ENCODE data around the gene GPR137C.
"Not testable (repeated sequence)": the region's sequence is repeated elsewhere in the genome, so short reads cannot be mapped to it uniquely, and the experiment has no call there.

Gene GPR137C

DNA sequence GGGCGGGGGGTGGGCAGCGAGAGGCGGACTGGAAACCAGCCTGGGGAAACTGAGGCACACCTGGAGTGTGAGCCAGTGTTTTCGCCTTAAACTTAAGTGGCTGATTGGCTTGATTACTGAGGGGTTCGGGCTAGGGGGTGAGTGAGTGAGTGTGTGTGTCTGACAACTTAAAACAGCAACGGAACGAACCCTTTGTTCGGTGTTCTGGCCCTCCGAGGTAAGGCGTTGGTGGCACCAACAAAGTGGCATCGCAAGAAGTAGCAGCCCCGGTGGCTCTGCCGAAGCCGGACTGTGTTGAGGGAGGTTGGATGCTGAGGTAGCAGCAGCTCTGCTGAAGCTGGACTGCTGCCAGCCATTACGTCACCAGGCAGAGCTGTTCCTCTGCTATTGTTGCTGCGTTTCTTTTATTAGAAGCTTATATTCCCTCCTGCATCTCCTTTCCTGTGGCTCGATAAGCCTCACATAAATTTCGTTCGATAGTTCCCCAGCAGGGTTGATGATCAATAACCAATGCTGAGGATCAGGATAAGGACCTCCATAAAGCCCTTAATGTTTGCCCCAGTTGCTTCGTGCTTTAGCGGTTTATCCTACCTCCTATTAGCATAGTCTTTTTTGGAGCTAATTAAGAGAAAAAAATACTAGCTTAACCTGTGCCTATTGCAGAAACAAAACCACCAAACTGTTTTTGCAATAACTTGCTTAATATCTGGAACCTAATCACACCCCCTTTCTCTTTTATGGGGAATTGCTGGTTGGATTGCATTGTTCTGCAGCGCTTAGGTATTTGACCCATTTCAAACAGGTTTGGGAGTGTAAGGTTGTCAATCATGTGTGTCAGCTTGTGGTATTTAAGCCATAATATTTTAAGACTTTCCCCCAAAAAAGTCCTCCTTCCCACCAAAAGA is 1.3 kb downstream of the GPR137C start:
- H3K4me3 ChIP-seq, result peak overlapping the region; percentile 53 to 81 (median 70)
- H3K27ac ChIP-seq, result peak overlapping the region in 9 of 21 experiments; percentile 2 to 82 (median 65)

DNA sequence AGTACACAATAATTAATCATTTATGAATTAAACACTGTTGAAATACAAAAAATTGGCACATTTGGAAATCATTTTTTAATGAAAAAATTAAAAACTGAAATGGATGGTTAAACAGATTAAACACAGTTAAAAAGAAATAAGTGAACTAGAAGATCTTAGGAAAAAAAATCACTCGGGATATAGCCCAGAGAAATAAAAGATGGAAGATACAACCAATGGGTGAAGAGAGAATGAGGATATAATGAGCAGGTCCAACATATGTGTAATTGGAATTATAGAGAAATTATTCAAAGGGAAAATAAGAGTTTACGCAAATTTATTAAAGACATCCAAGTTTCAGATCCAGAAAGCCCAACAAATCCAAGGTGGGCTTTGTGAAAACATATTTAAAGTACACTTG is 6.1 kb downstream of the GPR137C start:
- Histone ChIP-seq H3K4me3 (no peak overlapping the region), H3K27ac (no peak overlapping the region)

DNA sequence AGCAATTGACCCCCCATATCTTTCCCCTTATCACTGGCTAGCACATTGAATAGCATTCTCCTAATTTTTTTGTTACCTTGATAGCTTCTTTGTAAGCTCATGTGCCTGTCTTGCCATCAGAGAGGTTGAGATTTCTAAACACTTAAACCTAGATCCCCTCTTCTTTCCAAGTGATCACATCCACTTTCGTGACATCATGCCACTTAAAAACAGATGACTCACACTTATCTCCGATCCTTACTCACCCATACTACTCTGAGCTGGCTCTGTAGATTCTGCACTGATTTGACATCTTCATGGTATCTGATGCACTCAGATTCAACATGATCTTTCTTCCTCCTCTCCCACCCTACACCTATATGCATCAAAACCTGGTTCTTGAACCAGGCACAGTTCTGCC is 10.5 kb downstream of the GPR137C start:
- no peak overlapping the region for H3K4me3 ChIP-seq
- no peak overlapping the region for H3K27ac ChIP-seq

DNA sequence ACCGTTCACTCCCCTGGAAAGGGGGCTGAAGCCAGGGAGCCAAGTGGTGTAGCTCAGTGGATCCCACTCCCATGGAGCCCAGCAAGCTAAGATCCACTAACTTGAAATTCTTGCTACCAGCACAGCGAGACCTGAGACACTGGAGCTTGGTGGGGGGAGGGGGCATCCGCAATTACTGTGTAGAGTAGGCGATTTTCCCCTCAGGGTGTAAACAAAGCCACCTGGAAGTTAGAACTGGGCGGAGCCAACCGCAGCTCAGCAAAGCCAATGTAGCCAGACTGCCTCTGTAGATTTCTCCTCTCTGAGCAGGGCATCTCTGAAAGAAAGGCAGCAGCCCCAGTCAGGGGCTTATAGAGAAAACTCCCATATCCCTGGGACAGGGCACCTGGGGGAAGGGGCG is 15.8 kb downstream of the GPR137C start:
- H3K27ac ChIP-seq, result not testable (repeated sequence)

DNA sequence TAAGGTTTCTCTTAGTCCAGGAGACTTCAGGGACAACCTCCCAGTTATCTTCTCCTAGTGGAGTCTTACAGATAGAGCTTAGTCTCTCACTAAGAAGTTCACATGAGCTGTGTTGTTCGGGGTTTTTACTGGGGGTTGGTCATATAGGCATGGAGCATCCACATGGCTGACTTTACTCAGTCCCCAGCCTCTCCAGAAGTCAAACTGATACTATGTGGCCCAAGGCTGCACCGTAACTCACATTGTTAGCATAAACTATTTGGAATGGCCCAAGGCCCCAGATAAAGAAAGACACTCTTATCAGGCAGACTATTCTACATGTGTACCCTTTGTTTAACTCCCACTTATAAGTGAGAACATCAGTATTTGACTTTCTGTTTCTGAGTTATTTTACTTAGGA is 23.2 kb downstream of the GPR137C start:
- Histone ChIP-seq H3K27ac (no peak overlapping the region), H3K4me3 (no peak overlapping the region)

More for the DNA sequence above, 15.8 kb downstream of the GPR137C start:
- not testable (repeated sequence) for H3K4me3 ChIP-seq

DNA sequence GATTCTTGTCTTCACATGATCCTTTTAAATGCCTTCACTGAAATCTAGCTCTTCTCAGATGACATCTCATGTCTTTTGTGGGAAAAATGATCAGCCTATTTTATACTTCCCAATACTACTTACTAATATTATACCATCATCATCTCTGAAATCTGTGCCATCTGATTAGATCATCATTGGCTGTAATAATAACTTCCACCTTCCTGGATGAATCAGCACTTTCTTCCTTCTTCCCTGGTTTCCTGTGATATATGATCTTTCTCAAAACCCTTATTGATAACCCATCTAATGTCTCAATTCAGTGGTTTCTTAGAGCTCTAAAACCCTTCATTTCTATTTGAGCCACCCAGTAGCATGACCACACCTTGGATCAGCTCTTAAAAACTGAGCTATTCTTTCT is 30.9 kb downstream of the GPR137C start:
- H3K27ac ChIP-seq, result no peak overlapping the region
- no peak overlapping the region for H3K4me3 ChIP-seq

DNA sequence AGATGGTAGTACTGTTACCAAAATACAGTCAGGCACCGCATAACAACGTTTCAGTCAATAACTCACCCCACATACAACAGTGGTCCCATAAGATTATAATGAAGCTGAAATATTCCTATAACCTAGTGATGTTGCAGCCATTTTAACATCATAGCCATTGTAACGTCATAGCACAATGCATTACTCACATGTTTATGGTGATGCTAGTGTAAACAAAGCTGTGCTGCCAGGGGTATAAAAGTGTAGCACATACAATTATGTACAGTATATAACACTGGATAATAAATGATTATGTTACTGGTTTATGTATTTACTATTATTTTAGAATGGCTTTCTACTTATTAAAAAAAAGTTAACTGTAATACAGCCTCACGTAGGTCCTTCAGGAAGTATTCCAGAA is 37.0 kb downstream of the GPR137C start:
- no peak overlapping the region for H3K27ac ChIP-seq
- H3K4me3 ChIP-seq, result no peak overlapping the region

DNA sequence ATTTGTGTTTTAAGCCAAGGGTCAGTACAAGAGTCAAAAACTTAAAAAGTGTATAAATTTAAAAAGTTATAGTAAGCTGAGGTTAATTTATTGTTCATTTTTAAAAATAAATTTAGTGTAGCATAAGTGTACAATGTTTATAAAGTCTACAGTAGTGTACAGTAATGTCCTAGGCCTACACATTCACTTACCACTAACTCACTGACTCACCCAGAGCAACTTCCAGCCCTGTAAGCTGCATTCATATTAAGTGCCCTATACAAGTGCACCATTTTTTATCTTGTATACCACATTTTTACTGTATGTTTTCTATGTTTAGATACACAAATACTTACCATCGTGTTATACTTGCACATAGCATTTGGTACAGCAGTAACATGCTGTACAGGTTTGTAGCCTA is 37.7 kb downstream of the GPR137C start:
- Histone ChIP-seq H3K27ac (no peak overlapping the region), H3K4me3 (no peak overlapping the region)

DNA sequence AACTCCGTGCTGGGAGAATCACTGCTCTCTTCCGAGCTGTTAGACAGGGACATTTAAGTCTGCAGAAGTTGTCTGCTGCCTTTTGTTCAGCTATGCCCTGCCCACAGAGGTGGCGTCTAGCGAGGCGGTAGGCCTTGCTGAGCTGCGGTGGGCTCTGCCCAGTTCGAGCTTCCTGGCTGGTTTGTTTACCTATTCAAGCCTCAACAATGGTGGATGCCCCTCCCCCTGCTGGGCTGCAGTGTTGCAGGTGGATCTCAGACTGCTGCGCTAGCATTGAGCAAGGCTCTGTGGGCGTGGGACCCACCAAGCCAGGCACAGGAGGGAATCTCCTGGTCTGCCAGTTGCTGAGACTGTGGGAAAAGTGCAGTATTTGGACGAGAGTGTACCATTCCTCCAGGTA is 43.7 kb downstream of the GPR137C start:
- H3K27ac ChIP-seq, result no peak overlapping the region
- no peak overlapping the region for H3K4me3 ChIP-seq

DNA sequence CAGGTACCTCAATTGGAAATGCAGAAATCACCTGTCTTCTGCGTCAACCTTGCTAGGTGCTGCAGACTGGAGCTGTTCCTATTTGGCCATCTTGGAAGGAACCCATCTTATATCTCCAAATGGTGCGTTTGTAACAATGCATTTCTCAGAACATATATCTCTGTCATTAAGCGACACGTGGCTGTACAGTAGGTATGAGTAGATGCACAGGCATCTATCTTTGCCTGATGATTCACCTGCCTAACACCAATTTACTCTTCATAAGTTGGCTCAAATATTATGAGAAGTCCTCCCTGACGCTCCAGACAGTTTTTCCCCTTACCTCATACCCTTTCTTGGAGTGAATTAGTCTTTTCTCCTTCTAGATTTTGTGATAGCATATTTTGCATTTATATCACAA is 44.2 kb downstream of the GPR137C start:
- no peak overlapping the region for H3K27ac ChIP-seq
- H3K4me3 ChIP-seq, result no peak overlapping the region

DNA sequence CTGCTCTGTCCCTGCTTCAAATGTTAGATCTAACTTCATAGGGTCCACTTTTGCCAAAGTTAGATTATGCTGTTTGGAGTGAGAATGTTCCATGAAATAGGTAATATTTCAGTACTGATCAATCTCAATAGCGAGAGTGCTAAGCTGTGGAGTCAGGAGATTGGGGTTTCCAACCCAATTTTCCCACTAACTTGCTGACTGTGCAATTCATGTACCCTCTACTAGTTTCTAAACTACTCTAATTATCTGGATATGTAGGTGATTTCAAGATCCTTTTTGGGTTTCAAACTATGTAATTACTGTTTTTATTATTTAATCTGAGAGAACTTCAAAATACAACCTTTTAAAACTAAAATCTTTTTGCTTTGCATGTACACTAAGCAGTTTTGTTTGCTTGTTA is 45.9 kb downstream of the GPR137C start:
- Histone ChIP-seq H3K27ac (no peak overlapping the region), H3K4me3 (no peak overlapping the region)

DNA sequence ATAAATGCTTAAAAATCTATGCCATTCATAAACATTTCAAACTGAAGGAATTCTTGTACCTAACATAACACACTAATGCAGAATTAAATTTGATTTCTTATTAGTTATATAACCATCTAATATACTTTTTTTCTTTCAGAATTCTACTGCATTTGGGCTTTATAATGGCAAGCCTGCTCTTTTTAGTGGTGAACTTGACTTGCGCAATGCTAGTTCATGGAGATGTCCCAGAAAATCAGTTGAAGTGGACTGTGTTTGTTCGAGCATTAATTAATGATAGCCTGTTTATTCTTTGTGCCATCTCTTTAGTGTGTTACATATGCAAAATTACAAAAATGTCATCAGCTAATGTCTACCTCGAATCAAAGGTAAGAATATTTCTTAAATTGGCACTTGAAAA is 47.3 kb downstream of the GPR137C start:
- Histone ChIP-seq H3K4me3 (no peak overlapping the region), H3K27ac (no peak overlapping the region)

DNA sequence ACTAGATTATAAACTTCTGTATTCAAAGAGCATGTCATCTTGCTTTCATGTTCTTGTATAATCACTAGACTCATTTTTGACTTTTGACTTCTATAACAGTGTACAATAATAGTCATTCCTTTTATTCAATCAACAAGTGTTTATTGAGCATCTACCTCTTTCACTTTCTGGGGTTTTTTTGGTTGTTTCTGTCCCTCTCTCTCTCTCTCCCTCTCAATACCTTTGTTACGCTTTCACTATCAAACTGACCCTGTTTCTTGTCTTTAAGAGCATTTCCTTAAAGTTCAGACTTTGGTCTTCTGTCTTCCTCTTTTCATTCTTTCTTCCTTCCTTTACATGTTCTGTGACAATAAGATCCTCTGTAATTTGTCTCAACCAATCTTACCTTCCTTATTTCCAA is 49.5 kb downstream of the GPR137C start:
- Histone ChIP-seq H3K27ac (no peak overlapping the region), H3K4me3 (no peak overlapping the region)

DNA sequence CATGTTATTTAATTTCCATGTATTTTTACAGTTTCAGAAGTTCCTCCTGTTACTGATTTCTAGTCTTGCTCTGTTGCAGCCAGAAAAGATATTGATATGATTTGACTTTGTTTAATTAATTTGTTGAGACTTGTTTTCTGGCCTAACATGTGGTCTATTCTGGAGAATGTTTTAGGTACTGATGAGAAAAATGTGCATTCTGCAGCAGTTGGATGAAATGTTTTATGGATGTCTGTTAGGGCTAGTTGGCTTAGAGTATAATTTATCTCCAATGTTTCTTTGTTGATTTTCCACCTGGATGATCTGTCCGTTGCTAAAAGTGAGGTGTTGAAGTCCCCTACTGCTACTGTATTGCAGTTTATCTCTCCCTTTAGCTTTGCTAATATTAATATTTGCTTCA is 54.4 kb downstream of the GPR137C start:
- H3K4me3 ChIP-seq, result no peak overlapping the region

DNA sequence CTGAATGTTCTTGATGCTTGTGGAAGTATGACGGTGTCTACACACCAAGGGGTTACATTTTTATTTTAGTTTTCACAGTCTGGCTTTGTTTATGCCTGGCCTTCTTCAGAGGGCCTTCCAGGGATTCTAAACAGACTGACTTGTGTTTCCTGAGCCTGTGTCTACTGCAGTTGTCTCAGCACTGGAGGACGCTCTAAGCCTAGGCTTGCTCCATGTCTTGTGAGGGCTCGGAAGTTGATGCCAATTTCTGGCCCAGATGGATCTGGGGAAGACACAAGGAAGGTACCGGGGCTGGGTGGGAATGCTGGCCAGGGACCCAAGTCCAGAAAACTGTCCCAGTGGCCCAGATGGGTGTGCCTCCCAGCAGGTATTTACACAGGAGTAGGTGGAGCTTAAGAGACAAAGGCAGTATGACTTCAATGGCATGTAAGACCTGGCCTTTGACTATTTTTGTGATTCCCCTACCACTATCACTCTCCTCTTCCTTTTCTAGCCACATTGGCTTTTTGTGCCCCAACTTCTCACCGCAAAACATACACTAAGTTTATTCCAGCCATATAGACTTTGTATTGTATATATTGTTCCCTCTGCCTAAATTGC is 56.9 kb downstream of the GPR137C start:
- Histone ChIP-seq H3K27ac (no peak overlapping the region), H3K4me3 (no peak overlapping the region)

More for the DNA sequence above, 54.4 kb downstream of the GPR137C start:
- H3K27ac ChIP-seq, result no peak overlapping the region

DNA sequence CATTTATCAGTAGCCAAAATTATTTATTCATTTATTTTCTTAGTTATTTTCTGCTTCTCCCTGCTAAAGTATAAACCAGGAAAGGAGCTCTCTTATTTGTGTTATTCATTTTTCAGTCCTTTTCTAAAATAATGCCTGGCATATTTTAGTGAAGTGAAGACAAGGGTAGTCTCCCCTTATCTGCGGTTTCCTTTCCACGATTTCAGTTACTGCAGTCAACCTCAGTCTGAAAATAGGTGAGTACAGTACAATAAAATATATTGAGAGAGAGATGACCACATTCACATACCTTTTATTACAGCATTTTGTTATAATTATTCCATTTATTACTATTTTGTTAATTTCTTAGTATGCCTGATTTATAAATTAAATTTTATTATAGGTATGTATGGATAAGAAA is 57.6 kb downstream of the GPR137C start:
- H3K4me3 ChIP-seq, result no peak overlapping the region
- H3K27ac ChIP-seq, result no peak overlapping the region

DNA sequence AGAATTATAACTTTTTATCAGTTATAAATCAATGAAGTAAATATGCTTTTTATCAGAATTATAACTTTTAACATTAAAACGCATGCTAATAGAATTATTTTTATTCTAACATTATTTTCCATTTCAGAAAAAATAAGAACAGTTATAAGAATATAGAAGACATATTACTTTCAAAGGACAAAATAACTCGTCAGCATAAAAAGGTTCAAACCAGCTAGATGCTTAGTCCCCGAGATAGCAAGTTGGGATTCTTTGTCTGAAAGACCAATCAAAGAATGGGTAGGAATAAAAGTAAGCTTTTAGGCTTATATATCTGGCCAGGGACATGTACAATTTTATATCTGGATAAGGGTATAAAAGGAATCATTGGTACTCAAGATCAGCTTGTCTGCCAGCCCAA is 66.0 kb downstream of the GPR137C start:
- Histone ChIP-seq H3K4me3 (no peak overlapping the region), H3K27ac (no peak overlapping the region)

DNA sequence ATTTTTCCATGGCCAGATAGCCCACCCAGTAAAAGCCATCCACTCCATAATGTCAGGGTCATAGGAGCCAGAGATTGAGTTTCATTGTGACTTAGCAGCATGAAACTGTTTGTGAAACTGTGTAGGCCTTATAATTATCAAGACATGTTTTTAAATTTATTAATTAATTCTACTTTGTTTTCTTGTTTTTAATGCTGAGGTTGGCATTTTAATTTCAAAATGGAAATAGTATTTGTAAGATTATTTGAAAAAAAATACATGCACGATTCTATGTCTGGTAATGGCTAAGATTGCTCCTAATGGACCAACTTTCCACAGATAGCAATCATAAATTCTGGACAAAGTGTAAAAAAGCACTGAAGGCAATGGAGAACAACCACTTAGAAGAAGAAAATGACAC is 67.1 kb downstream of the GPR137C start:
- Histone ChIP-seq H3K4me3 (no peak overlapping the region), H3K27ac (no peak overlapping the region)

DNA sequence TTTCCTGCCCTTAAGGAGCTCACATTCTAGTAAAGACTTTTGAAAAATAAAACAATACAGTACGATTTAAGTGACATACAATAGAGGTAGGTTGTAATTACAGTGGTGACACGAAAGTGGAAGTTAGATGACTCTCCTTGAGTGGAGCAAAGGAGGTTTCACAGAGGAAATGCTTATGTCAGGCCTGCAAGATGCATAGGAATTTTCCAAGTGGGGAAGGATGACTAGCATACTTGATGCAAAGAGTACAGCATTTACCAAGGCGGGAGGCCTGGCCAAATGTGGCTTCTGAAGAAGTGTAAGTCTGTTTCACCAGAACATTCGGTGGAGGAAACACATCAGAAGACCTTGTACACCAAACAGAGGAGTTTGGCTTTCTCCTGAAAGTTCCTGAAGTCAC is 87.5 kb downstream of the GPR137C start:
- H3K4me3 ChIP-seq, result no peak overlapping the region
- H3K27ac ChIP-seq, result no peak overlapping the region

DNA sequence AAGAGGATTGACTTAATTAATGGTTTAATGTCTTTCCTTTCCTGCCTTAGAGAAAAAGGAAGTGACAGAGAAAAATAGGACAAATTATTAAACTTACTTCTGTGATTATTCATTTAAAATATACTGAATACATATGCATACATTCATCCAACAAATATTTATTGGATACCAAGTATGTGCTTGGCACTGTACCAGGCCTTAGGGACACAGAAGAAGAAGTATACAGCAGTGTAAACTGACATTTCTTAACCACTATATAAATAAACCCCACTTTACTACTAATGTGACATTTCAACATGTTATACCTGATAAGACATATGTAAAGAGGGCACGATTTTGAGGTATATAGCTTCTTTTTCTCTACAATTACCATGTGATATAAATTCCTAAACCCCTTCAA is 89.1 kb downstream of the GPR137C start:
- no peak overlapping the region for H3K4me3 ChIP-seq
- no peak overlapping the region for H3K27ac ChIP-seq

DNA sequence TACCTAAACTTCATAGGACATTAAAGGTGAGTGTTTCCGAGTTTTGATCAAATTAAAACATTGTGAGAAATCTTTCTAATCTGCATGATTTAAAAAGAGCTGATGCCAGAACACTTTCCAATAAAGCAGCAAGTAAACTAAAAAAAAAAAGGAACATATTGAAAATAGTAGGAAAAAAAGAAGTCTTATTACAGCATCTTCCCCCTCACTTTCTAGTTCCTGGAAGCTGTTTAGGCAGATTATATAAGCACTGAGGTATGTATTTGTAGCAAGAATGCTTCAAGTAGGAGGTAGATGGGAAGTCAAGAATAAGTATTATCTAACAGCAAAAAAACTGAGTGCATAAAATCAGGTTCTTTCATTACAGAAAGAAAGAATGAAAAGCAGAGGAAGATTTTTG is 96.9 kb downstream of the GPR137C start:
- Histone ChIP-seq H3K4me3 (no peak overlapping the region), H3K27ac (no peak overlapping the region)

DNA sequence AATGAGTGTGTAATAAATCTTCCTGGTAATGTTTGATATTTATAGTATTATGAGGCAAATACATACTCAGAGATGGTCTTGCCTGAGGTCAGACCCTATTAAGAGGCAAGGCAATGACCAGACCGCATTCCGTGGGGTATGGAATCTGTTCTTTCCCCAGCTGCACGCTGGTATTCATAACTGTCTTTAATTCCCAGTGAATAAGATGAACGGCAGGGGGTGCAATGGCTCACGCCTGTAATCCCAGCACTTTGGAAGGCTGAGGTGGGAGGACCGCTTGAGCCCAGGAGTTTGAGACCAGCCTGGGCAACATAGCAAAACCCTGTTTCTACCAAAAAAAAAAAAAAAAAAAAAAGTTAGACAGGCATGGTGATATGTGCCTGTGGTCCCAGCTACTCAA is 98.1 kb downstream of the GPR137C start:
- H3K4me3 ChIP-seq, result no peak overlapping the region
- H3K27ac ChIP-seq, result no peak overlapping the region
